GM23248 (cell line): Measurements from ENCODE around the gene ANKRD52. TPM values are rescaled to one million over a fixed set of nuclear protein-coding genes. Genes with fewer than 3 reads are reported as not detected.

Experiments used
- DNase-seq: peaks from one replicate; pipeline ENCODE4 v3.0.0-alpha.2; 2015
- H2AFZ ChIP-seq: fragments of 200-600 bp; sonication (generic); 2 replicates; pipeline ENCODE4 v1.6.1; 2016; ENCODE audit warnings: antibody characterized with exemption
- H3F3A ChIP-seq: fragments of 200-600 bp; sonication (generic); 2 replicates; pipeline ENCODE4 v1.6.1; 2016; ENCODE audit warnings: mild to moderate bottlenecking, antibody characterized with exemption, mixed run types; ENCODE audit not compliant: insufficient read depth
- H3K27ac ChIP-seq: fragments of 200-600 bp; sonication (generic); 2 replicates; pipeline ENCODE4 v1.5.1; 2016; ENCODE audit warnings: mild to moderate bottlenecking
- H3K27me3 ChIP-seq: fragments of 200-600 bp; sonication (generic); replicated peaks from 2 replicates; pipeline ENCODE4 v1.6.1; 2016; ENCODE audit warnings: mild to moderate bottlenecking; ENCODE audit not compliant: insufficient read depth
- H3K36me3 ChIP-seq: fragments of 200-600 bp; sonication (generic); 2 replicates; pipeline ENCODE4 v1.6.1; 2016; ENCODE audit warnings: low read depth, mild to moderate bottlenecking
- H3K4me1 ChIP-seq: fragments of 200-600 bp; sonication (generic); 2 replicates; pipeline ENCODE4 v1.6.1; 2016; ENCODE audit warnings: mild to moderate bottlenecking; ENCODE audit not compliant: insufficient read depth
- H3K4me2 ChIP-seq: fragments of 200-600 bp; sonication (generic); one replicate; pipeline ENCODE4 v1.6.1; 2016; ENCODE audit warnings: mild to moderate bottlenecking; ENCODE audit not compliant: unreplicated experiment
- H3K4me3 ChIP-seq: fragments of 200-600 bp; sonication (generic); 2 replicates; pipeline ENCODE4 v1.5.1; 2016; ENCODE audit warnings: mild to moderate bottlenecking
- H3K79me2 ChIP-seq: fragments of 200-600 bp; sonication (generic); 2 replicates; pipeline ENCODE4 v1.6.1; 2016; ENCODE audit warnings: mild to moderate bottlenecking; ENCODE audit not compliant: insufficient read depth
- H3K9ac ChIP-seq: fragments of 200-600 bp; sonication (generic); 2 replicates; pipeline ENCODE4 v1.6.1; 2016; ENCODE audit warnings: mild to moderate bottlenecking
- H3K9me2 ChIP-seq: fragments of 200-600 bp; sonication (generic); 2 replicates; pipeline ENCODE4 v1.6.1; 2016; ENCODE audit warnings: mixed run types, mild to moderate bottlenecking, moderate library complexity; ENCODE audit not compliant: insufficient read depth
- H3K9me3 ChIP-seq: fragments of 200-600 bp; sonication (generic); one replicate; pipeline ENCODE4 v1.6.1; 2017; ENCODE audit warnings: low read depth
- H4K20me1 ChIP-seq: fragments of 200-600 bp; sonication (generic); 2 replicates; pipeline ENCODE4 v1.6.0; 2016; ENCODE audit not compliant: insufficient read depth
- EZH2 ChIP-seq: fragments of 200-600 bp; sonication (generic); IDR thresholded peaks from 2 replicates; pipeline ENCODE4 v1.6.1; 2018; ENCODE audit warnings: antibody characterized with exemption, mild to moderate bottlenecking; ENCODE audit not compliant: insufficient read depth, poor library complexity, severe bottlenecking
- EZH2phosphoT487 ChIP-seq: fragments of 200-600 bp; sonication (generic); IDR thresholded peaks from 2 replicates; pipeline ENCODE4 v1.6.1; 2018; ENCODE audit warnings: antibody characterized with exemption, moderate library complexity, mild to moderate bottlenecking, low read depth; ENCODE audit not compliant: insufficient read depth
- WGBS, 2 experiments: methylation state at CpG; one replicate each; pipeline ENCODE4 v1.1.6; 2015 to 2017; ENCODE audit warnings: low lambda C conversion rate in 2 of 2, low coverage in 1 of 2; ENCODE audit errors: missing lambda C conversion rate in 2 of 2; 5-methylcytosine and 5-hydroxymethylcytosine counted together
- in situ Hi-C: fragments of 300-500 bp; cut with MboI; formaldehyde crosslinking; loops from 2 replicates; pipeline ENCODE4 v1.15.0; 2020
- polyA plus RNA-seq: library from polyadenylated mRNA; unstranded; fragments of >200 nt; fragmentation: Nextera tagmentation; extraction: Ambion mirVana; gene quantifications from 2 replicates; pipeline ENCODE4 v1.2.1, GENCODE V29; 2016
- total RNA-seq: library from RNA; depleted of rRNA; stranded (reverse); fragments of >200 nt; shearing (Covaris generic); gene quantifications from 2 replicates; pipeline ENCODE4 v1.2.3, GENCODE V29; 2014

The ANKRD52 gene
- total and polyA plus RNA-seq, 2 experiments from 2014 or later: 24.5 to 61.7 TPM

GRCh38 chr12:56300644-56301464 lies 42.7 kb upstream of the ANKRD52 start:
- no peak for DNase-seq
- WGBS, 2 experiments: 31 to 35% methylated on average over 21 of the region's 21 CpGs
- TF ChIP-seq EZH2phosphoT487 (no peak), EZH2 (no peak)
- H3K79me2 ChIP-seq: peaks cover 53% of the 10 kb centered on the region
- H4K20me1 ChIP-seq: no peaks in the 10 kb centered on the region; the same call in 1 of the 2 replicates
- H3K9me3 ChIP-seq: no peaks in the 10 kb centered on the region
- no peaks in the 10 kb centered on the region for H3K9me2 ChIP-seq
- in situ Hi-C loops: no loop called here
- H3F3A ChIP-seq: peaks cover 20% of the 10 kb centered on the region
- H3K27me3 ChIP-seq: no peaks in the 10 kb centered on the region
- peak overlapping the region; percentile 80 for H3K9ac ChIP-seq
- peaks cover 4% of the 10 kb centered on the region for H3K36me3 ChIP-seq
- H2AFZ ChIP-seq: peak overlapping the region; percentile 91
- H3K27ac ChIP-seq: peak overlapping the region; percentile 68
- peak overlapping the region; percentile 85 for H3K4me3 ChIP-seq
- H3K4me1 ChIP-seq: peaks cover 18% of the 10 kb centered on the region
- peak overlapping the region; percentile 96 for H3K4me2 ChIP-seq

GRCh38 chr12:56299853-56300643 lies 41.9 kb upstream of the ANKRD52 start, which contains the start of gene CS:
TSS of gene CS (minus strand) at chr12:56300330. CDS start at chr12:56300201, 129 bp downstream.
- H3K9me2 ChIP-seq: no peaks in the 10 kb centered on the region
- TF ChIP-seq EZH2phosphoT487 (no peak), EZH2 (no peak)
- H4K20me1 ChIP-seq: no peaks in the 10 kb centered on the region; the same call in 1 of the 2 replicates
- in situ Hi-C loops: no loop called here
- peaks cover 20% of the 10 kb centered on the region for H3F3A ChIP-seq
- H3K79me2 ChIP-seq: peaks cover 62% of the 10 kb centered on the region
- H3K4me3 ChIP-seq: peak within 1 kb of the TSS; percentile 85
- peak within 1 kb of the TSS; percentile 68 for H3K27ac ChIP-seq
- 1% methylated on average over 43 to 59 of the region's 63 CpGs for WGBS, 2 experiments
- H3K9ac ChIP-seq: peak within 1 kb of the TSS; percentile 80
- peaks cover 18% of the 10 kb centered on the region for H3K4me1 ChIP-seq
- H3K4me2 ChIP-seq: peak within 1 kb of the TSS; percentile 97
- peak within 1 kb of the TSS; percentile 91 for H2AFZ ChIP-seq
- peaks cover 4% of the 10 kb centered on the region for H3K36me3 ChIP-seq
- DNase-seq: peak; percentile 100
- H3K27me3 ChIP-seq: no peaks in the 10 kb centered on the region
- H3K9me3 ChIP-seq: no peaks in the 10 kb centered on the region

- TF ChIP-seq EZH2 (no peak), EZH2phosphoT487 (no peak)
- Histone ChIP-seq H3K9ac (peak overlapping the region; percentile 80), H4K20me1 (no peaks in the 10 kb centered on the region; the same call in 1 of the 2 replicates), H3K27ac (peak overlapping the region; percentile 68), H3K9me2 (no peaks in the 10 kb centered on the region), H3K79me2 (peaks cover 68% of the 10 kb centered on the region), H3K27me3 (no peaks in the 10 kb centered on the region), H2AFZ (peak overlapping the region; percentile 71), H3K9me3 (no peaks in the 10 kb centered on the region), H3K4me2 (peak overlapping the region; percentile 97), H3K36me3 (peaks cover 4% of the 10 kb centered on the region), H3K4me1 (peaks cover 18% of the 10 kb centered on the region), H3K4me3 (peak overlapping the region; percentile 85), H3F3A (peaks cover 20% of the 10 kb centered on the region)
- DNase-seq: no peak
- in situ Hi-C loops: no loop called here
- WGBS, 2 experiments: 0 to 3% methylated on average over 10 of the region's 10 CpGs
These were observed 41.2 kb upstream of the ANKRD52 start for GRCh38 chr12:56299308-56299852.

DNA sequence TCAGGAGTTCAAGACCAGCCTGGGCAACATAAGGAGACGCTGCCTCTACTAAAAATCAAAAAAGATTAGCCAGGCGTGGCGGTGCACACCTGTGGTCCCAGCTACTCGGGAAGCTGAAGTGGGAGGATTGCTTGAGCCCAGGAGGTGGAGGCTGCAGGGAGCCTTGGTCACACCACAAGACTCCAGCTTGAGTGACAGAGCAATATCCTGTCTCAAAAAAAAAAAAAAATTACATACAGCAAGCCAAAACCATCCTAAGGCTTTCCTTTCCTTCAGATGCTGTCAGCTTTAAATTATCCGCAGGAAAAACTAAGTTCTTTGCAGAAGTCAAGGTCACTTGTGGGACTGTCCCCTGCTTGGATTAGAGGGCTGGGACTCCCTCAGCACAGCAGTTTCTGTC lies 40.6 kb upstream of the ANKRD52 start:
- peaks cover 18% of the 10 kb centered on the region for H3K4me1 ChIP-seq
- no peak overlapping the region for H2AFZ ChIP-seq
- H3K9me2 ChIP-seq: no peaks in the 10 kb centered on the region
- DNase-seq: no peak
- no peaks in the 10 kb centered on the region for H3K27me3 ChIP-seq
- no peaks in the 10 kb centered on the region; the same call in 1 of the 2 replicates for H4K20me1 ChIP-seq
- H3K4me3 ChIP-seq: peak overlapping the region; percentile 85
- no peaks in the 10 kb centered on the region for H3K9me3 ChIP-seq
- TF ChIP-seq EZH2: no peak
- TF ChIP-seq EZH2phosphoT487: no peak
- in situ Hi-C loops: no loop called here
- H3K9ac ChIP-seq: peak overlapping the region; percentile 80
- H3K27ac ChIP-seq: peak overlapping the region; percentile 68
- H3K4me2 ChIP-seq: peak overlapping the region; percentile 97
- 59 to 64% methylated on average over 5 of the region's 5 CpGs for WGBS, 2 experiments
- H3F3A ChIP-seq: peaks cover 20% of the 10 kb centered on the region
- peaks cover 4% of the 10 kb centered on the region; the same call in 1 of the 2 replicates for H3K36me3 ChIP-seq
- peaks cover 74% of the 10 kb centered on the region for H3K79me2 ChIP-seq
